ENCODE results near the gene MAP6D1.

The MAP6D1 gene

DNA sequence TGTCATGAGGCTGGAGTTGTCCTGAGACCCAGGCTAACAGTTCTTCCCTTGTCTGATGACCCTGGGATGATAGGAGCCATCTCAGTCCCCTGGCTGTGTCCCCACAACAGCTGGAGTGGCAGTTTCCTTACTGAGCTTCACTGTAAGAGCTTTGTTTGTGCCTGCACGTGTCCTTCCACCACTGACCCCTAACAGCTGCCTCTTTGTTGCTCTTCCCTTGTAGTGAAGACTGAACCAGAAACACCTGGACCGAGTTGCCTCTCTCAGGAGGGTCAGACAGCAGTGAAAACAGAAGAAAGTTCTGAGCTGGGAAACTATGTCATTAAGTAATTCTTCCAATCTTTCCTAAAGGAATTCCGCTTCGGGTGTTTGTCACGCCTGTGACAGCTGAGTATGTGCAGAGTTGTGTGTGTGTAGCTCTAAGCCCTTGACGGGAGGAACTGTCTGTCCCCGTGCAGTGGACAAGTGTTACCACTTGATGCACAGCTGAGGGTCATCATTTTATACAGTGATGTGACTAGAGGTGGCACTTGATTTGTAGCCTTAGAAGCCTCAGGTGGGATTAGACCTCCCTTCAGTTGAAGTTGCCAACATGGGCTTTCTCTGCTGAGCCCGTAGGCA is 25.0 kb downstream of the MAP6D1 start:
- DNase-seq (ENCODE audit: extremely low read depth, low read depth): no peak
- TF ChIP-seq, protein P1, sequence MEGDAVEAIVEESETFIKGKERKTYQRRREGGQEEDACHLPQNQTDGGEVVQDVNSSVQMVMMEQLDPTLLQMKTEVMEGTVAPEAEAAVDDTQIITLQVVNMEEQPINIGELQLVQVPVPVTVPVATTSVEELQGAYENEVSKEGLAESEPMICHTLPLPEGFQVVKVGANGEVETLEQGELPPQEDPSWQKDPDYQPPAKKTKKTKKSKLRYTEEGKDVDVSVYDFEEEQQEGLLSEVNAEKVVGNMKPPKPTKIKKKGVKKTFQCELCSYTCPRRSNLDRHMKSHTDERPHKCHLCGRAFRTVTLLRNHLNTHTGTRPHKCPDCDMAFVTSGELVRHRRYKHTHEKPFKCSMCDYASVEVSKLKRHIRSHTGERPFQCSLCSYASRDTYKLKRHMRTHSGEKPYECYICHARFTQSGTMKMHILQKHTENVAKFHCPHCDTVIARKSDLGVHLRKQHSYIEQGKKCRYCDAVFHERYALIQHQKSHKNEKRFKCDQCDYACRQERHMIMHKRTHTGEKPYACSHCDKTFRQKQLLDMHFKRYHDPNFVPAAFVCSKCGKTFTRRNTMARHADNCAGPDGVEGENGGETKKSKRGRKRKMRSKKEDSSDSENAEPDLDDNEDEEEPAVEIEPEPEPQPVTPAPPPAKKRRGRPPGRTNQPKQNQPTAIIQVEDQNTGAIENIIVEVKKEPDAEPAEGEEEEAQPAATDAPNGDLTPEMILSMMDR (IDR thresholded peaks at IDR 0.05; ENCODE audit: low read depth, low read length): no peak

DNA sequence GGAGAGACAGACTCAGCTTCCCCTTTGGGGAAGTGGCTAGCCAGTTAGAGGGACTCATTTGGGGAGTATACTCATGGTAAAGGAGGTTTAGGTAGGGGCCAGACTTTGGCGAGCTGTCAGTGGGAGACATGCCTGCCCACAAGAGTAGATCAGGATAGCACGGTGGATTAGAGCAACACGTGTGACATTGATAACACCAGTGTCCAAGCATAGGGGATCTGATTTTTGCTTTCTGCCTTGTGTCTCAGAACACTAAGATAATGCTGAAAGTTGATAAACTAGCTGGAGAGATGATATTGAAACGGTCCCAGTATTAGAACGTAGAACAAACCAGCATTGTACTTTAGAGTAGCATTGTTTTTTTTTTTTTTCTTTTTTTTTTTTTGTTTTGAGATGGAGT is 25.9 kb downstream of the MAP6D1 start:
- no peak for DNase-seq (ENCODE audit: extremely low read depth, low read depth)
- TF ChIP-seq, protein P1 (IDR thresholded peaks at IDR 0.05; ENCODE audit: low read depth, low read length): no peak

DNA sequence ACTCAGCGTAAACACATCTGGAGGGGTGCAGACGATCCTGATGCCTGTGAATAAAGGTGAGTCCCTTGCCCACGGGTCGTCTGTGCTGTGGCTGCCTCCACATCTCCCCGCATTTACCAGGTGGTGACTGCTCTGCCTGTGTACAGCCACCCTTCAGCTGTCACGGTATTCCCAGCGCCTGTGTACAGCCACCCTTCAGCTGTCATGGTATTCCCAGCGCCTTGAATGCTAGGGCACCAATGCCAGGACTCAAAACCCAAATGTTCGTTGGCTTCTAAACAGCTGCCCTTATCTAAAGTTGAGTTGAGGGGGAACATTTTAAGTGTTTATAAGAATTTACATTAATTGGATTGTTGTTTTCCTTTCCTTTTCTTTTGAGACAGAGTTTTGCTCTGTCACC is 27.4 kb downstream of the MAP6D1 start:
- DNase-seq (ENCODE audit: extremely low read depth, low read depth): no peak
- TF ChIP-seq, protein P1 (IDR thresholded peaks at IDR 0.05; ENCODE audit: low read depth, low read length): no peak

DNA sequence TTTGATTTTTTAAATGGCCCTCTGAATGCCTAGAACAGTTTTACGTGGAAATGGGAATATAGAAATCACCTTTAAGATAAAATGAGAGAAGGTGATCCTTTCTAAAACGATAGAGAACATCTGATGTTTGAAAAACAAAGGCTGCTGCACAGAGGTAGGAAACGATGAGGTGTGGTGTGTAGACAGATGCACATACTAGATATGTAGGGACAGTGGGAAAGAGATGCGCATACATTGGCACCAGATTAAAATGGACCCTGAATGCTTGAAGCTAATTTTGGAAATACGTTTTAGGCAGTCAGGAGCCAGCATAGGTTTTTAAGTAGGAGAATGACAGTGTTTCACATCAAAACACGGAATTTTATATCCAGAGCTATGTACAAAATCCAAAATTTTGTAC is 29.0 kb downstream of the MAP6D1 start:
- TF ChIP-seq, protein P1 (IDR thresholded peaks at IDR 0.05; ENCODE audit: low read depth, low read length): no peak
- DNase-seq (ENCODE audit: extremely low read depth, low read depth): no peak

DNA sequence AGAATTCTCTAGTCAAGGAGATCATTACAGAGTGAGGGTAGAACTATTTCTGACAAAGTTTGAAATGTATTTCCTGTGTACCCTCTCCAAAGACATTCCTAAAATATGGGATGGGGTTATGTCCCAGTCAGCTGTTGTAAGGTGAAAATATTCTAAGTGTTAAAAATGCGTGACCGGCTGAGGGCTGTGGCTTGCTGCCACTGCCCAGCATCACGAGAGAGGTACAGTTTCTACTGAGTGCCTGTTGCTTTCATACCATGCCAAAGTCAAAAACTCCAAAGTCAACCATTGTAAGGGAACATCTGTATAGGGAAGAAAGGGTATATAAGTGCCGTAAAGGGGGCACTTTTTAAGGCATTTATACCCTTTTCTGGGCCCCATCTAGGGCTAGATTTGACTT is 30.9 kb downstream of the MAP6D1 start:
- no peak for DNase-seq (ENCODE audit: extremely low read depth, low read depth)
- TF ChIP-seq, protein P1 (IDR thresholded peaks at IDR 0.05; ENCODE audit: low read depth, low read length): no peak

DNA sequence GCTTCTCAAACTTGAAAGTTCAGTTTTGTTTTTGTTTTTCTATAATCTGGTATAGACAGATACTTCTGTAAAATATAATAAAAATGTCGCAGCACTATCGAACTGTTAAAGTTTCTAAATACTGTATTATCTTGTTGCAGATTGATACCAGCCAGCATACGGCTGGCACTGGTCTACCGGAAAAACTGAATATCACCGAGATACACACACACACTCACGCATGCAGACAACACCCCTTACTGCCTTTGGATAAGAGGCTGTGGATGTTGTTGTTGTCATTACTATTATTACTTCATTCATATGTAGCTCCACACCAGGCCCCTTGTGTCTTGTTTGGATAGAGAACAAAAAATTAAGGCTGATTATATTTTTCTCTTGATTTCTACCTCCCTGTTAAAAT is 32.4 kb downstream of the MAP6D1 start:
- no peak for DNase-seq (ENCODE audit: extremely low read depth, low read depth)
- TF ChIP-seq, protein P1 (IDR thresholded peaks at IDR 0.05; ENCODE audit: low read depth, low read length): no peak

DNA sequence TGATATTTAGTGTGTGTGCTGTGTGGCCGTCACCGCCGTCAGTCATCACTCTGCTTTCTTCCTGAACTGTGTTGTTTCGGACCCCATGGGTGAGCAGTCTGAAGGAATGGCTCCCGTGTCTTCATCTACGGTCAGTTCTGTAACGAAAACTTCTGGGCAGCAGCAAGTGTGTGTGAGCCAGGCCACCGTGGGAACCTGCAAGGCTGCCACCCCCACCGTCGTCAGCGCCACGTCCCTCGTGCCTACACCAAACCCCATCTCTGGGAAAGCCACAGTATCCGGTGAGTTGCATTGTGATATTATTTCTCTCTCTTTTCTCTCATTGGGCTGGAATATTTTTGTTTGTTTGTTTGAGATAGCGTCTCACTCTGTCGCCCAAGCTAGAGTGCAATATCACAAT is 34.7 kb downstream of the MAP6D1 start:
- DNase-seq (ENCODE audit: extremely low read depth, low read depth): no peak
- TF ChIP-seq, protein P1 (IDR thresholded peaks at IDR 0.05; ENCODE audit: low read depth, low read length): no peak
